Ishikawa (cell line): Measurements from ENCODE around the gene PLXNB1.

Source experiments
- CEBPB ChIP-seq: IDR thresholded peaks from 2 replicates; pipeline ENCODE4 v1.6.1; 2012
- CREB1 ChIP-seq: IDR thresholded peaks from 2 replicates; pipeline ENCODE4 v1.6.1; 2012; ENCODE audit warnings: low read depth
- EGR1 ChIP-seq: IDR thresholded peaks from 2 replicates; pipeline ENCODE4 v1.6.1; 2012
- EP300 ChIP-seq: IDR thresholded peaks from 2 replicates; pipeline ENCODE4 v1.6.1; 2012; ENCODE audit warnings: borderline replicate concordance
- FOXM1 ChIP-seq: IDR thresholded peaks from 2 replicates; pipeline ENCODE4 v1.6.1; 2012; ENCODE audit warnings: low read depth, borderline replicate concordance
- NFIC ChIP-seq: IDR thresholded peaks from 2 replicates; pipeline ENCODE4 v1.6.1; 2012
- RAD21 ChIP-seq: IDR thresholded peaks from 2 replicates; pipeline ENCODE4 v1.6.1; 2012; ENCODE audit warnings: low read depth
- TAF1 ChIP-seq: IDR thresholded peaks from 2 replicates; pipeline ENCODE4 v1.6.1; 2012; ENCODE audit warnings: low read depth, mild to moderate bottlenecking
- TCF12 ChIP-seq: IDR thresholded peaks from 2 replicates; pipeline ENCODE4 v1.6.1; 2012; ENCODE audit warnings: low read depth
- TEAD4 ChIP-seq: IDR thresholded peaks from 2 replicates; pipeline ENCODE4 v1.6.1; 2012
- YY1 ChIP-seq: IDR thresholded peaks from 2 replicates; pipeline ENCODE4 v1.6.1; 2012; ENCODE audit warnings: low read depth
- ZBTB7A ChIP-seq: IDR thresholded peaks from 2 replicates; pipeline ENCODE4 v1.6.1; 2012; ENCODE audit warnings: low read depth
- TF ChIP-seq, protein P1 (sequence below): IDR thresholded peaks from 2 replicates; pipeline ENCODE4 v1.6.1; 2012
- TF ChIP-seq, protein P2 (sequence below): IDR thresholded peaks from 2 replicates; pipeline ENCODE4 v1.6.1; 2012
- TF ChIP-seq, protein P3 (sequence below): IDR thresholded peaks from 2 replicates; pipeline ENCODE4 v1.6.1; 2012; ENCODE audit warnings: low read depth, mild to moderate bottlenecking

The PLXNB1 gene

DNA sequence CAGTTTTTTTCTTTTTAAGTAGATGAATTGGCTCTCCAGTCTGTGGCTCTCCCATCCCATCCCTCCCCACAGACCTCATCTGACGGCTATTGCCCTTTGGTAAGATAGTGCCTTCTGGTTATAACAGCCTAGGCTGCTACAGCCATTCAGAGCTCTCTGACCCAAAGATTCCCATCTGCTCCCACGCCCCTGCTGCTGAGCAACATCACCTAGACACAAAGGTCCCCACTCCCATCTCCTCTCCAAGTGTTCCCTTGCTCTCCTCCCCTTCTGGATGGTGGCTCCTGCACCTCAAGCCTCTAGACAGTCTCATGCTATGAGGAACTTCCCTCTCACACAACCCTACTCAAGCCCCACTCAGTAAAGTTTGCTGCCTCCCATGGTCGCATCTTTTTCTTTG, 34.2 kb downstream of the PLXNB1 start:
- TF ChIP-seq FOXM1 (no peak), EP300 (no peak), TAF1 (no peak), CREB1 (no peak), EGR1 (no peak), CEBPB (no peak), TEAD4 (no peak), RAD21 (no peak), YY1 (no peak)
- TF ChIP-seq, protein P1, sequence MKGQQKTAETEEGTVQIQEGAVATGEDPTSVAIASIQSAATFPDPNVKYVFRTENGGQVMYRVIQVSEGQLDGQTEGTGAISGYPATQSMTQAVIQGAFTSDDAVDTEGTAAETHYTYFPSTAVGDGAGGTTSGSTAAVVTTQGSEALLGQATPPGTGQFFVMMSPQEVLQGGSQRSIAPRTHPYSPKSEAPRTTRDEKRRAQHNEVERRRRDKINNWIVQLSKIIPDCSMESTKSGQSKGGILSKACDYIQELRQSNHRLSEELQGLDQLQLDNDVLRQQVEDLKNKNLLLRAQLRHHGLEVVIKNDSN = no peak

DNA sequence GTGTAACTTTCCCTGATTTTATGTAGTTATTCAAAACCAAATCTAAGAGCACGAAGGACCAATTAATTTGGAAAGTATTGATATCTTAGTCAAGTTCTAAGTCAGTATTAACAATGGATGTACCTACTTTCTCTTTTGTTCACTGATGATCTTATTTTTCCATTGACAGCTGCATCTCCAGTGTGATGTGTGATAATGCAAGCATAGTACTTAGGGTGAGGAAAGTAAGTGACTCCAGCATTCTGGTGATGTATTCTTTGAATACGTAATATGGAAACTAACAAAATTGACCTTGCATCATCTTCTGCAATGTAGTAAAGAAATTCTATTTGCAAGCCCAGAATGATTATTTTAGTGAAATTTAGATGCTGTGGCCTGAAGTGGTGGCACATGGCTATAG, 35.5 kb downstream of the PLXNB1 start:
- TF ChIP-seq ZBTB7A (no peak), EP300 (no peak), TCF12 (no peak), TEAD4 (no peak), CEBPB (no peak), EGR1 (no peak), TAF1 (no peak), FOXM1 (no peak), NFIC (no peak)
- TF ChIP-seq, protein P2, sequence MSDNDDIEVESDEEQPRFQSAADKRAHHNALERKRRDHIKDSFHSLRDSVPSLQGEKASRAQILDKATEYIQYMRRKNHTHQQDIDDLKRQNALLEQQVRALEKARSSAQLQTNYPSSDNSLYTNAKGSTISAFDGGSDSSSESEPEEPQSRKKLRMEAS = no peak
- TF ChIP-seq, protein P3, sequence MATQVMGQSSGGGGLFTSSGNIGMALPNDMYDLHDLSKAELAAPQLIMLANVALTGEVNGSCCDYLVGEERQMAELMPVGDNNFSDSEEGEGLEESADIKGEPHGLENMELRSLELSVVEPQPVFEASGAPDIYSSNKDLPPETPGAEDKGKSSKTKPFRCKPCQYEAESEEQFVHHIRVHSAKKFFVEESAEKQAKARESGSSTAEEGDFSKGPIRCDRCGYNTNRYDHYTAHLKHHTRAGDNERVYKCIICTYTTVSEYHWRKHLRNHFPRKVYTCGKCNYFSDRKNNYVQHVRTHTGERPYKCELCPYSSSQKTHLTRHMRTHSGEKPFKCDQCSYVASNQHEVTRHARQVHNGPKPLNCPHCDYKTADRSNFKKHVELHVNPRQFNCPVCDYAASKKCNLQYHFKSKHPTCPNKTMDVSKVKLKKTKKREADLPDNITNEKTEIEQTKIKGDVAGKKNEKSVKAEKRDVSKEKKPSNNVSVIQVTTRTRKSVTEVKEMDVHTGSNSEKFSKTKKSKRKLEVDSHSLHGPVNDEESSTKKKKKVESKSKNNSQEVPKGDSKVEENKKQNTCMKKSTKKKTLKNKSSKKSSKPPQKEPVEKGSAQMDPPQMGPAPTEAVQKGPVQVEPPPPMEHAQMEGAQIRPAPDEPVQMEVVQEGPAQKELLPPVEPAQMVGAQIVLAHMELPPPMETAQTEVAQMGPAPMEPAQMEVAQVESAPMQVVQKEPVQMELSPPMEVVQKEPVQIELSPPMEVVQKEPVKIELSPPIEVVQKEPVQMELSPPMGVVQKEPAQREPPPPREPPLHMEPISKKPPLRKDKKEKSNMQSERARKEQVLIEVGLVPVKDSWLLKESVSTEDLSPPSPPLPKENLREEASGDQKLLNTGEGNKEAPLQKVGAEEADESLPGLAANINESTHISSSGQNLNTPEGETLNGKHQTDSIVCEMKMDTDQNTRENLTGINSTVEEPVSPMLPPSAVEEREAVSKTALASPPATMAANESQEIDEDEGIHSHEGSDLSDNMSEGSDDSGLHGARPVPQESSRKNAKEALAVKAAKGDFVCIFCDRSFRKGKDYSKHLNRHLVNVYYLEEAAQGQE = no peak

DNA sequence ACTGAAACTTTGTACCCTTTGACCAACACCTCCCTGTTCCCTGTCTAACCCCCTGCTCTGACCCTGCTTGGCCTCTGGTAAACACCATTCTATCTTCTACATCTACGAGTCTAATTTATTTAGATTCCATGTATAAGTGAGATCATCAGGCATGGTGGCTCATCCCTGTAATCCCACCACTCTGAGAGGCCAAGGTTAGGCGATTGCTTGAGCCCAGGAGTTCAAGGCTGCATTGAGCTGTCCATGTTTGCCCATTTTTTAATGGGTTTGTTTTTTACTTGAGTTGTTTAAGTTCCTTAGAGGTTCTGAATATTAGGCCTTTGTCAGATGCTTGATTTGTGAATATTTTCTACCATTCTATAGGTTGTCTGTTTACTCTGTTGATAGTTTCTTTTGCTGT, 40.9 kb downstream of the PLXNB1 start:
- TF ChIP-seq YY1 (no peak), FOXM1 (no peak), CREB1 (no peak), RAD21 (no peak), CEBPB (no peak), TEAD4 (no peak), TAF1 (no peak), NFIC (no peak), ZBTB7A (no peak), TCF12 (no peak), EP300 (no peak), EGR1 (no peak)
- TF ChIP-seq, protein P2 = no peak
- TF ChIP-seq, protein P3 = no peak
- TF ChIP-seq, protein P1 = no peak

DNA sequence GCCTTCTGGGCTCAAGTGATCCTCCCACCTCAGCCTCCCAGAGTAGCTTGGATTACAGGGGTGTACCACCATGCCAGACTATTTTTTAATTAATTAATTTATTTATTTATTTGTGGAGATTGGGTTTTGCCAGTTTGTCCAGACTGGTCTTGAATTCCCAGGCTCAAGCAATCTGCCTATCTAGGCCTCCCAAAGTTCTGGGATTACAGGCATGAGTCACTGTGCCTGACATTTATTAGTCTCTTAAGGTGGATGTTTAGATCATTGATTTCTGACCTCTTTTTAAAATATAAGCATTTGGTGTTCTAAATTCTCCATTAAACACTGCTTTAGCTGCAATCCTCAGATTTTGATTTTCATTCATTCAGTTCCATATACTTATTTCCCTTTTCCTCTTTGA, 42.3 kb downstream of the PLXNB1 start:
- TF ChIP-seq TCF12 (no peak), RAD21 (no peak), NFIC (no peak), FOXM1 (no peak), ZBTB7A (no peak), TAF1 (no peak)
- TF ChIP-seq, protein P3 = no peak
- TF ChIP-seq, protein P1 = no peak
